Measurements from ENCODE around the gene KYNU.

KYNU gene

DNA sequence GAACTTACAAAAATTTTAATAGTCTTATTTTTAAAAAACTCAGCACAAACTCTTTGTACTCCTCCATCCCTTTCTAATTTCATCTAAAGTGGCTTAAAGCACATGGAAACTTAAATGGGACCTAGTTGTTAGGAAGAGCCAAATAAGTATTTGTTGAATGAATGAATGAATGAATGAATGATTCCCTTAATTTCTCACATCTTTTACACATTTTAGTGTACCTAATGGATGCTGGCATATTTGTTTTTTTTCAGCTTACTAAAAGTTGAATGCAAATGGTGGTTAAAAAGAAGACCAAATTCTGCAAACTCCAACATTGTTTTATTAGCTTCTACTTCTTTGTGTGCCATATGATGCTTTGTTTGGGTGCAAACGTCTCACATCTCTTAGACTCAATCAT lies 89.6 kb downstream of the KYNU start:
- no peak for DNase-seq

DNA sequence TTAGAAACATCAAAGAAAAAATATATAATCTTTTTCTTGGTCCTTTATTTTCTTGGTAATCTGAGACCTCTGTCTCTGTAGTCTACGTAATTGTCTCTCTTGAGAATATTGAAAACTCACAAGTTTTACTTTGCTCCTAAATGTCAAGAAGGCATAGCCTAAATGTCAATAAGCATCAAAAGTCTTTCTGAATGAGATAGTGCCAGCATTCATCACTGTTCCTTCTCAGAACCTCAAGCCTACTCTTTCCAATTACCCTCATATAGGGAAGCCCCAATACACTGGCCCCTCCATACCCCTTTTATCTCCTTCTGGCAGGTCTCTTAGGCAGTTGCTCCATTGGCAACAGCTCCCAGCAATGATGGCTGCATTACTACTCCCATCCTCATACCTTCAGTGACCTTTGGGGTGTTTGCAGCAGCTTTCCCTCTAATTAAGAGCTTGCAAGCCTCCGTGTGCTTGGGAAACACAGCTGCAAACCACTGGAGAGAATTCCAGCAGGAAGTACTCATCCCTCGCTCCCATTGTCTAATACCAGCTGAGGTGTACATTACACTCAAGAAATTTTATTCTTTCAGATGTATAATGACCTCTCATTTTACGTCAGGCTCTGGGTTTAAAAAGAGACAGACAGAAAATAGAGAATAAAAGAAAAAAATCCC lies 95.8 kb downstream of the KYNU start:
- no peak for DNase-seq

DNA sequence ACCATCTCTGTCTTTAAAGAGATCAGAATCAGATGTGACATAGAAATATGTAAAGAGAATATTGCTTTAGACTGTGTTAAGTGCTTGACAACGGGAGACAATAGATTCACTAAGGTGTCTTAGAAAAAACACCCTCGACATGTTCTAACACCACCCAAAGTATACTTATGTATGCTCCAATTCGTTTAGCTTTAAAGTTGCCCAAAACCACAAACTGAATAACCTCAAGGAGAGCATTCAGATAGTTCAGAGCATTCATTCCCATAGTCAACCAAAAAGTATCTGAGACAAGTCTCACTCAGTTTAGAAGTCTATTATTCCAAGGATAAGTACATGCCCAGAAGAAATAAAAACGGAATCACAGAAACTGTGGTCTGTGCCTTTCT lies 96.4 kb downstream of the KYNU start:
- DNase-seq, result no peak

DNA sequence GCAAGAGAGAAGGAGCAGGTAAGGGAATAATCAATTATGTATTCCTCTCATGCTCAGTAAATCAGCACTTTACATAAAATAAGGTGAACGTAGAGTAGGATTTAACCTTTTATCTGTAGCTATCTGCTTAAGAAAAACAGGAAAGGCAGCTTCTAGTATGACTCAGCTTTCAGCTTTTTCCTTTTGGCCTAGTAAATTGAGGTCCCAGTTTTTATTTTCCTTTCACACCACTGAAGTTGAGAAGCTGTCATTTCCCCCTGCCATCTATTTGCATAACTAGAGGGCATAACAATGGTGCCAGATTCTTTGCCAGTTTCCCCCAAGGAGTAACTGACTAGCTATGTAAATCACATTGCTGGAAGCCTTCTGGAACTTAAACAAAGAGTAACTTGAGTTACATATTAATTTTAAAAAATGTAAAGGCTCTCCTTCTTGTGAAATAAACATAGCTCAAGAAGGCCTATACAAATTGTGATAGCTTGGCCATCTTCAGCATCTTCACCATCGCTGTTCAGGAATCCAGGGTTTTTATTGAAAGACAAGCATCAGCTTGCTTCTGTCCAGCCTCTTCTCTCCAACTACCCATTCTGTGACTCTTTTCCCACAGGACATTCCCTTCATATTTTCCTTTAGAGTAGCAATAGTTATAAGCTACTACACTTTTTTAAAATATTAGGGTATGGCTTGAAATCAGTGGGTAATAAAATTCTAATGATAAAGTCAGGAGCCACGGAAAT lies 97.0 kb downstream of the KYNU start:
- DNase-seq, result no peak

DNA sequence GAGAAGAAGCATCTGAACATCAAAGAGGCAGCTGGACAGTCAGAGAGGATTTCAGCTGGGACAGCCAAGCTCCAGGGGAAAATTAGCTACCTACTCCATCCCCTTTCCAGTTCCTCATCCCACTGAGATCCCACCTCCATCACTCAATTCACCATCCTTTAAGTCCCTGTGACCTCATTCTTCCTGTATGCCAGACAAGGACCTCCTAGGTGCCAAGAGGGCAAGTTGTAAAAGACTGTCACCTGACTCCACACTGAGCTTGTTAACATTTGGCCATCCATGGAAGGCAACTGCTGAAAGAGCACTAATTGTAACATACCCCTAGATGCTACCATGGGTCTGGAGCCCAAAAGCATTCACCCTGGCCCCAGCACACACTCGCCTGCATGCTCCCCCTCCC lies 97.8 kb downstream of the KYNU start:
- DNase-seq, result no peak

DNA sequence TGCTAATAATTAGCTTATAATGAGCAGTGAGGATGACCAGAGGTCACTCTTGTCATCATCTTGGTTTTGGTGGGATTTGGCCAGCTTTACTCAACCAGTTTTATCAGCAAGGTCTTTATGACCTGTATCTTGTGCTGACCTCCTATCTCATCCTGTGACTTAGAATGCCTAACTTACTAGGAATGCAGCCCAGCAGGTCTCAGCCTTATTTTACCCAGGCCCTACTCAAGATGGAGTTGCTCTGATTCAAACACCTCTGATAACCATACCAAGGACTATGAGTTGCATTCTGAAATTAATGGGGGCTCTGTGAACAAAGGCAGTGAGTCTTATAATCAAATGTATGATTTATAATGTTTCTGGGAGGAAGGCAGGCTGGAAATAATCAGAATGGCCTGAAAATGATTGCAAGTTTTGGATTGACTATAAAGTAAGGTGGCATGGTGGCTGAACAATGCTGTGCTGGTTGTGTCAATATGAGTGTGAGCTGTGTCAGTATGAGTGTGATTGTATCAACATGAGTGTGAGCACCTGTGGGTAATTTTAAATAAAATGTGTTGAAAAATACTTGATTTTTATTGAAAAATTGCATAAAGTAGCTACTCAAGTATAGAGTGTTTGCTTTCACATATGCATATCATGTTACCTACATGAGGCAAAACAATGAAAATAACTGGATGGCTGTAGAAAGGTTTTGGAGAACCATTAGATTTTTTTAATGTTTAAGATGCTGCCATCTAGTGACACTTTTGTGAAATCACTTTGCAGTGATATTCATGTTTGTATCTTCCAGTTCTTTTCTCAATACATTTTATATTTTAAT lies 103.0 kb downstream of the KYNU start:
- DNase-seq, result peak in 1 of 2 donors; percentile 40

DNA sequence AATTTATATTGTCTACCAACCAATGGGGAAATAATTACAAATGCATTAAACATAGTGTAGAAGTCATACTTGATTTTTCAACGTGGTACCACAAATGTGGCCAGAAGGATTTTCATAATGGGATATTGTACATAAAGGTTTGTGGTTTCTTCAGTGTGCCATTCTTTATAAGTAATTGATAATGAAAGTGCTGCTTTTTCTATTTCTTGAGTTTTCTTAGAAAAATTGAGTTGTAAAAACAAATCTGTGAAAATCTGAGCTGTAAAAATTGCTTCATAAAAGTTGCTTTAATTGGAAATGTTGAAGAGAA lies 103.6 kb downstream of the KYNU start:
- no peak for DNase-seq

DNA sequence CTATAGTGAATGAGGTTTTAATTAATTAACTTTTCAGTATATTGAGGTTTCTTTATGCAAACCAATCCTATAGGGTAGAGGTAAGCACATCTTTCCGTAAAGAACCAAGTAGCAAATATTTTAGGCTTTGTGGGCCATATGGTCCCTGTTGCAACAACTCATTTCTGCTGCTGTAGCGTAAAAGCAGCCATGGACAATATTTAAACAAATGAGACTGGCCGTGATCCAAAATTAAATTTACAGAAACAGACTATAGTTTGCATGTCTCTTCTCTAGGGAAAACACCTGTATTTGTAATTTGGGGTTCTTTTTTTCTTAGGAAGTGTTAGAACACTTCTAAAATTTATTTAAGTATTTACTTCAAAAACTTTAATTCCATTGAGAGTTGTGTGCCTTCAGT lies 104.3 kb downstream of the KYNU start:
- DNase-seq, result no peak

DNA sequence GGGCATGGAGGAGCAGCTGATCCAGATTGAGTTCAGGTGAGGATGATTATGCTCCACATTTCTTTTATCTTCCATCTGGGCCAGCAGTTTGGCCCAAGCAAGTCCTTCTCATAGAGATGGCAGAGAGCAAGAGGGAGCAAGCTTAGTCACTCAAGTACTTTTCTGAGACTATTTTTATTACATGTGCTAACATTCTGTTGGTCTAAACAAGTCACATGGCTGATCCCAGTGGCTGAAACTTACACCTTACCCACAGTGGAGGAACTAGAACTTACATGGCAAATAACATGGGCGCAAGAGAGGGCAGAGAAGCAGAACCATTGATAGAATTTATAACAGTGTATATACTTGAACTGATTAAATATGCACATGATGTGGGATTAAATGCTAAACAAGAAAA lies 105.7 kb downstream of the KYNU start:
- no peak for DNase-seq

DNA sequence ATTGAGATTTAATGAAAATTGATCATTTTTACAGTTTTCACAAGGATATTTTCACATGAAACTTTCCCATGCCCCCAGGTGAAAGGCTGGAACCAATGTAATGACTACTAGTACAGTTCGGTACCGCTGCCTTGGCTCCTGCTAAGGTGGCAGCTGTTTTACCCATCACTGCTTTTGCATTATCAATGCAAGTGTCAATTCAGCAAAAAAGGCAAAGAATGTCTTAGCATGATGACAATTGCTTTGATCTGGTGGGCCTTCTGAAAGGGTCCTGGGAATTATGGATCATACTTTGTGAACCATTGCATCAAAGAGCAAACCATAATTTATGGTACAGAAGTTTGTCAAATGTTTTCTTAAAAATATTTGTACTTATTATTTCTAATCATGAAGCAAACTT lies 107.2 kb downstream of the KYNU start:
- no peak for DNase-seq

DNA sequence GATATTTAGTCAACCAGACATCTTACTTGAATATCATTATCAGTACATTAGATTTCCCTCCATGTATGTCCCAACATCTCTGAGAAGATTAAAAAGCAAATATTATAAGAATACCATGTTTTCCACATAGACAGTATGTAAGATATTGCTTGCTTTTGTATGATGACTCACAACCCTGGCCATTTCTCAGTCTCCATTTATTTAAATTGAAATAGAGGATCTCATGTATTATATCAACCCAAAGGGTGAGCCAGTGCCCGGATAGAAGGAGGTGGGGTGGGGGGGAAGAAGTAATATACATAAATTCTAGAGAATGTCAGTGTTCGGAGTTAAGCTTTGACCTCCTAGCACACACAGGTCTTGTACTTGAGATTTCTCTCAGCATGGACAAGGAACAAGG lies 109.6 kb downstream of the KYNU start:
- DNase-seq, result no peak

DNA sequence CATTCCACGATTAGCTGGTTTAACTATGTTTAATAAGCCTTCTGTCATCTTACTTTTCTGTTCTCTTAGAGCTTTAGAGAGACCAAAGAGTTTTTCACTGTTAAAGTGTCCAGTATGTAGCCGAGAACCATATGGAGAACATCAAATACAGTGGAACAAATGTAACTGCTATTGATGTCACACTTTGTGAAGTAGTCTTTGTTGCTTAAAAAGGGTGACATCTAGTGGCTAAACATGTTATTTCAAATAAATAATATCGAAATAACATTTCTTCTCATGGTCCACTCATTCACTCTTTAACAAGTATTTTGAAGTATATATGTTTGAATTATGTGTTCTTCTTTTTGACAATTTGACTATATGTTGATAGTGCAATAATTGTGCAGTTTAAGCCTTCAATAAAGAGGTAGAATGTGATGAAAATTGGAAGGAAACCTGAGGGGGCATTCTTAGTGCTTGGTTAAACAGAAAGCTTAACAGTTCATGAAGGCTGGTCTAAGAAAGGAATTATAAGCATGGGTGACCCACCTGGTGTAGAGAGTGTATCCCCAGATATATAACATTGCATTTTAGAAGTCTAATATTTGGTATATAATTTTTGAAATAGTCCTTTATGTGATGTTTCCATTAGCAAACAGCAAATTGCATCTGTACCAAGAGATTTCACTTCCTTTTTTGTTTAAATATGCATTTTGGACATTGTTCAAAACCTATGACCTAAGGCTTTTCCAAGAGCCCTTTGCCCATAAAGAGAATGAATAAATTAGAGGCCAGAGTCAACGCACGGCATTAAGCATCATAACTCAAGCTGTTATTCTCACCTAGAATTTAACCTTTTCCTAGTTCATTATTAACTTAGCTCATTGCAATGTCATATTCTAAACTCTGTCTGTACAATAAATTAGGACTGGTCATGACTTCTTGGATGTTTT lies 112.1 kb downstream of the KYNU start:
- DNase-seq, result peak; percentile 5 to 54

DNA sequence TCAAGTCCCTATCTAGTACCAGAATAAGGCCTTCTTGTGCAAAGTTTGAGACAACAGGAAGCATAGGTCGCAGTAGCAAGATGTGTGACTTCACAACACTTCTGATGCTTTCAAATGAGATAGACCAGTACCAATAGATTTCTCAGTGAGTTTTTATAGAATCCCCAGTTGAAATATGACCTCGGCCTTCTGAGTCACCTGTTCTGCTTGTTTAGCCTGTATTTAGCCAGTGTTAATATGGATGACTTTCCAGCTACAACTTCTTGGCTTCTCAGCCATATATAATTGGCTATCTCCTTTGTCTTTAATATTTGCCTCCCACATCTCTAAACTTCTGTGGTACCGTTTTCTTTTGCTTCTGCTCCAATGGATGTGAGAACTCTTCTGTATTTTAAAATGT lies 113.8 kb downstream of the KYNU start:
- DNase-seq, result no peak

DNA sequence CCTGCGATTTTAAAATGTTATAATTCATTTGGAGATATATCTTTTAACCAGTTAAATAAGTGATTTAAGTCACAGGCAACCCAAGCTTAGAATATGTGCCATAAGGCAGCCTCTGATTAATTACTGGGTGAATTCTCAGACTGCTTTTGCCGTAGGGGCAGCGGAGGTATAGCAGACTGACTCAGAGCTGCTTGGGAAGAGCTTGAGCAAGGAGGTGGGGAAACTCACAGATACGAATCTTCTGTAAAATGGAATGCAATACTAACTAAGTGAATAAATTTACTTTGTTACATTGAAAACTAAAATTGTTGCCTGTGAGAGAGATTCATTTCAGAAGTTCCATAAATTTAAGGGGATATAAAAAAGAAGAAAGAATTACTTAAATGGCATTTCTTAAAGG lies 115.4 kb downstream of the KYNU start:
- DNase-seq, result no peak

DNA sequence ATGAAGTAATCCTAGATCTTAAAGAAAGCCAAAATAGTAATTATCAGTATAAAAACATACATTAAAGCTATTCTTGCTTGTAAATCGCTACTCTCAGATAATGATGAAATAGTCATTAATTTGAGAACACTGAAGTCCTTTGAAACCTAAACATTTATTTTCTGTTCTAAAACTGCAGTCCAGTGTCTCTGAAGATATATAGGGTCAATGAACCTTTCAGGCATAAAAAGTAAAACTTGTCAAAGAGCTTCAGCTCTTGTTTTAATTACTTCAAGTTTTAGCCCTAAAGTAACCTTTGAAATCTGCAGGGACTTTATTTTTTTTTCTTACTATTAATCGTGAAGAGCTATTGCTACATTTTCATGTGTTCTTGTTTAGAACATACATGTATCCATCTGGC lies 116.3 kb downstream of the KYNU start:
- no peak for DNase-seq

DNA sequence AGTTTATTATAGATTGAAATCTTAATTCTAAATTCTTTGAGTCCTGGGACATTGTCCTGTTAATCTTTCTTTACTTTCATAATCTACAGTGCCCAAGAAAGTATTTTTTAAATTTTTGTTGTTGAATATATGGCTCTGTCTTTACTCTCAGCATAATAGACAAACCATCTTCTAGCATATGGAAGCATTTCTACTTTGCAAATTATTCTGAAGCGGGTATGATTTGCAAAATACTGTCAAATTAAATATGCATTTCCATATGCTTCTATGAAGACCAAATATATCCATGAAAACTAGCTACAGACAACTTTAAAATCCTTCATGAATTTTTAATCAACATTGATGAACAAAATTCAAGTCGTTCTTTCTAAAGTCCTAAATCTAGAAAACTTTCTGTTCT lies 117.2 kb downstream of the KYNU start:
- no peak for DNase-seq

DNA sequence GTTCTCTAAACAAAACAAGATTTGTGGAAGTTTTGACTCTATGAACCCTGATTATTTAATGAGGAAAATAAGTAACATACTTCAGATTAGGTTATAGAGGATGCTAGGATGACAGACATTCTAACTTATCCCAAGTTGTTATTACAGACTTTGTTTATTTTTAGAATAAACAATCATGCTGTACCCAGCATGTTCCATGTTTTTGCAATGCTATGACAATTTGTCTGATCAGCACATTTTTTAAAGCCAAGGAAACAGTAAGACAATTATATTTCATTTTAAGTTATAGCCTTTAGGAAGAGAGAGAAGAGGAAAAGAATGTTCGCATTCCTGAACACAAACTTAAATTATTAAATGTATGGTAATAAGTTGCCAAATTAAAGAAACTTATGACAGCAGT lies 119.8 kb downstream of the KYNU start:
- DNase-seq, result no peak

DNA sequence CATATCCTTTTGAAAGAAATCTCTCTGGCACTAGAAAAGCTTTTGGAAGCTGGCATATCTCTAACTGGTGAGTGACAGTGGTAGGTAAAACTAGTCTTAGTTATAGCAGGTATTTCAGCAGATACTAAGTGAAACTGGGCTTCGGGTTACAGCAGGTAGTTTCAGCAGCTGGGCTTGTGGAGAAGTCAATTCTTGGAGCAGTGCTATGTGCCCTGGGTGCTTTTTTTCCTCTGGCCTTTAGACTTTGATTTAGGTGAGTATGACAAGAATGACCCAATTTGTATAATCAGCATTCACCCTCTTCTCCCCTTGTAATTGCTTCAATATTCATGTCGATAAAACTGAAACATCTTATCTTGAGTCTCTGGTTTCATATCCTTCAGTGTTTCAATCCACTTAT lies 123.1 kb downstream of the KYNU start:
- DNase-seq, result no peak

DNA sequence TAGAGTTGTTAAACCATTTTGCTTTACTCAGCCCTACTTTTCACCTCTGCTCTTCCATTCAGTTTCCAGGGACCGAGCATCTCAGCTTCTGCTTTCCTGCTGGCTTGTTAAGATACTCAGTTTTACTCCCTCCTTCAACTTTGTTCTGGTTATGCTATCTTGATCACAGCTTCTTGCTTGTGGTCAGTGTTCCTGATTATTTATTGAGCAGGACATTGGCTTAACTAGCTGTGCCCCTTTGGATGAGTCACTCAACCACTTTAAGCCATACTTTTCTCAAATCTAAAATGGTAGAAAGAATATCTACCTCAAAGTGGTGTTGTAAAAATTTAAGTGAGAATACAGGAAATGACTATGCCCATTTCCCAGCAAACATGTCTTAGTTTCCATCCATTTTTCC lies 124.0 kb downstream of the KYNU start:
- DNase-seq, result no peak

DNA sequence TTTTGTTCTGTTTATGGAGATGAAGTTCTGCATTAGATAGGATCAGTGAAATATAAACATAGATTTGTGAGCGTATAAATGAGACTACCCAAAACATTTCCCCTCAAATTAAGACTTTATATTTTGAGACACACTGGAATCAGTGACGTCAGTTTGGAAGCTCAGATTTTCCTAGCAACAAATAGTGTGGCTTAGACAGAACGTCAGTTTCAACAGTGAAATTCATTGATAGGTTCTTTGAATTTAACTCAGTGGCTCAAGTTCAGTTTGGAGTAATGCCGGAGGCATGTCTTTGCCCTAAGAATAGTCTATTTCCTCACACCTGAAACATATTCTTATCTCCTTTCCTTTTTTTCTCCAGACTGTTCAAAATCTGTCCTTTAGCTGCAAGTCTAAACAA lies 138.2 kb downstream of the KYNU start:
- no peak for DNase-seq

DNA sequence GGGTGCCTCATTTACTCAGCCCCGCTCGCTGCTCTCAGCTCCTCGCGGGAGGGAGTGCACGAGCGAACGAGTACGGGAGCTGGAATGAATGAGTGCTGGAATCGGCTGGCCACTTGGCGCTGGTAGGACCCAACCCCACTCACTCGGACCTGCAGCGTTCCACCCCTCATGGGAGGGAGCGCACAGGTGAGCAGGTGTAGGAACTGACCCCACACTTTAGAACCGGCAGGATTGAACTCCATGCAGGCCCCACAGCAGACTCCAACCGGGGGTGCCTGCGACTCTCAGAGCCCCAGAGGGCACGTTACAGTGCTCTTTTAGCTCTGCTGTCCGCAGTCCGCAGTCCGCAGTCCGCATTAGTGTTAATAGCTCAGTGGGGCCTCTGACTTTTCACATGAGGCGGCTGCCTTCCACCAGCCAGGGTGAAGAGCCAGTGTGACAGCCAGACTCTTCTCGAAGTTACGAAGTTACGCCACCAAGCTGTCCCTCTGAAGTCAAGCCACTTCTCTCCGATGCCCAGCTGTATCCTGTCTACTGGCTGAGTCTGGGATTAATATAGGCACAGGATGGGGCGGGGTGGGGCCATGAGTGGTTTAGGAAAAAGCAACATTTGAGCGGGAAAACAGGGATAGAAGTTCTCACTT lies 149.1 kb downstream of the KYNU start:
- no peak for DNase-seq

DNA sequence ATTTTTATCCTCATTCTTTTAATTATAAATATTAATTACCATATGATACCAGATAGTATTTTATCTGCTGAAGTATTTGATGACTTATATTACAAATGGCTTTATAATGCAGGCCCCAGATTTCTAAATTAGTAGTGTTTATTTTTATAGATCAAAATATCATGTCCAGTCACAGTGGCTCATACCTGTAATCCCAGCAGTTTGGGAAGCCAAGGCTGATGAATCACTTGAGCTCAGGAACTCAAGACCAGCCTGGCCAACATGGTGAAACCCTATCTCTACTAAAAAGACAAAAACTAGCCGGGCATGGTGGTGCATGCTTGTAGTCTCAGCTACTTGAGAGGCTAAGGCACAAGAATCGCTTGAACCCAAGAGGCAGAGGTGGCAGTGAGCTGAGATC lies 151.7 kb downstream of the KYNU start:
- no peak for DNase-seq
